DND-41 (cell line): ENCODE data around the gene TMEM127.

Experiments
- EZH2 ChIP-seq: IDR thresholded peaks from 3 replicates; pipeline ENCODE4 v1.6.1; 2012; ENCODE audit warnings: borderline replicate concordance, low read depth, mild to moderate bottlenecking, moderate library complexity, low read length, inconsistent platforms; ENCODE audit not compliant: severe bottlenecking
- TF ChIP-seq, protein P1 (sequence below): IDR thresholded peaks from 2 replicates; pipeline ENCODE4 v1.5.1; 2012; ENCODE audit warnings: borderline replicate concordance, low read length, moderate library complexity, mild to moderate bottlenecking; ENCODE audit not compliant: poor library complexity, severe bottlenecking; ENCODE audit errors: extremely low read depth

DNA sequence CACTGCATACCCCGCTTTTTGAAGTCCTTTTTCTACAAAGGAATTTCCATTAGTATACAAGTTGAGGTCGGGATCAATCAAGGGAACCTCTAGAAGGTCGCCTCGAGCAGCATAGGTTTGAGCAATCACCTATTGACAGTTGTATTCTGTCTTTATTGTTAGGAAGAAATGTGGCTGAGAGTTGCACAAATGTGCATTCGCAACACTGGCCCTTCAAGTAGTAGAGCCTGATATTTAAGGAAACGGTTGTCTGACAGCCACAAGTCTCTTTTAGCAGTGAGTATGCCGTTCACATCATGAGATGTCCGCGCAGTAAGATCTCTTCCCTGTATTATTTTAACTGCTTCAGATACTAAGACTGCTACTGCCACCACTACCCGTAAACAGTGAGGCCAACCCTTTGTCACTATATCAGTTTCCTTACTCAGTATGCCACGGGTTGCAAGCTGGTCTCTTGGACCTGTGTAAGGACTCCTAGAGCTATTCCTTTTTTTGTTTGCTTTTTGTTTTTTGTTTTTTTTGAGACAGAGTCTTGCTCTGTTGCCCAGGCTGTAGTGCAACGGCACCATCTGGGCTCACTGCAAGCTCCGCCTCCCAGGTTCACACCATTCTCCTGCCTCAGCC lies 47.2 kb downstream of the TMEM127 start:
- TF ChIP-seq, protein P1, sequence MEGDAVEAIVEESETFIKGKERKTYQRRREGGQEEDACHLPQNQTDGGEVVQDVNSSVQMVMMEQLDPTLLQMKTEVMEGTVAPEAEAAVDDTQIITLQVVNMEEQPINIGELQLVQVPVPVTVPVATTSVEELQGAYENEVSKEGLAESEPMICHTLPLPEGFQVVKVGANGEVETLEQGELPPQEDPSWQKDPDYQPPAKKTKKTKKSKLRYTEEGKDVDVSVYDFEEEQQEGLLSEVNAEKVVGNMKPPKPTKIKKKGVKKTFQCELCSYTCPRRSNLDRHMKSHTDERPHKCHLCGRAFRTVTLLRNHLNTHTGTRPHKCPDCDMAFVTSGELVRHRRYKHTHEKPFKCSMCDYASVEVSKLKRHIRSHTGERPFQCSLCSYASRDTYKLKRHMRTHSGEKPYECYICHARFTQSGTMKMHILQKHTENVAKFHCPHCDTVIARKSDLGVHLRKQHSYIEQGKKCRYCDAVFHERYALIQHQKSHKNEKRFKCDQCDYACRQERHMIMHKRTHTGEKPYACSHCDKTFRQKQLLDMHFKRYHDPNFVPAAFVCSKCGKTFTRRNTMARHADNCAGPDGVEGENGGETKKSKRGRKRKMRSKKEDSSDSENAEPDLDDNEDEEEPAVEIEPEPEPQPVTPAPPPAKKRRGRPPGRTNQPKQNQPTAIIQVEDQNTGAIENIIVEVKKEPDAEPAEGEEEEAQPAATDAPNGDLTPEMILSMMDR = no peak
- TF ChIP-seq EZH2 = no peak
